G401 (cell line): Measurements from ENCODE around the gene AK1. TPM values are rescaled to one million over a fixed set of nuclear protein-coding genes. Genes with fewer than 3 reads are reported as not detected.
A peak's percentile ranks its signal among the peaks of the same experiment; 100 is the strongest.
"Not testable (repeated sequence)": the region's sequence is repeated elsewhere in the genome, so short reads cannot be mapped to it uniquely, and the experiment has no call there.

ENCODE experiments used
- DNase-seq: peaks from one replicate; pipeline ENCODE4 v3.0.0-alpha.2; 2015; ENCODE audit warnings: low spot score
- in situ Hi-C: cut with HindIII; loops from 2 replicates; pipeline ENCODE4 v1.10.0; 2016; ENCODE audit warnings: low sequenced_read_pairs, mixed read lengths
- total RNA-seq: library from RNA; depleted of rRNA; stranded (reverse); fragments of >200 nt; shearing (Covaris generic); gene quantifications from 2 replicates; pipeline ENCODE4 v1.2.3, GENCODE V29; 2014

AK1 gene
- total RNA-seq, 1 experiment from 2014 or later, result 46.4 TPM

GRCh38 chr9:127872369-127873222 lies 4.9 kb downstream of the AK1 start:
- in situ Hi-C loops, result no loop called here
- no peak for DNase-seq

- DNase-seq, result no peak
- in situ Hi-C loops, result no loop called here
These were observed 5.9 kb downstream of the AK1 start for GRCh38 chr9:127871531-127871930.

- in situ Hi-C loops, result no loop called here
- no peak for DNase-seq
These were observed 6.6 kb downstream of the AK1 start for GRCh38 chr9:127870887-127871286.

- DNase-seq, result not testable (repeated sequence)
These were observed 7.4 kb downstream of the AK1 start for GRCh38 chr9:127870153-127870491.

GRCh38 chr9:127869310-127870152 lies 7.9 kb downstream of the AK1 start:
- DNase-seq, result peak; percentile 81
- in situ Hi-C loops, result no loop called here

More at GRCh38 chr9:127870153-127870491, 7.4 kb downstream of the AK1 start:
- in situ Hi-C loops, result not testable (repeated sequence)

GRCh38 chr9:127868278-127868902 lies 9.1 kb downstream of the AK1 start:
- in situ Hi-C loops, result no loop called here

GRCh38 chr9:127867356-127868277 lies 9.9 kb downstream of the AK1 start:
- in situ Hi-C loops, result no loop called here
- DNase-seq, result peak; percentile 52

More at GRCh38 chr9:127868278-127868902, 9.1 kb downstream of the AK1 start:
- DNase-seq, result no peak

GRCh38 chr9:127866535-127866934 lies 10.9 kb downstream of the AK1 start:
- DNase-seq, result no peak
- in situ Hi-C loops, result no loop called here

GRCh38 chr9:127865645-127866464 lies 11.6 kb downstream of the AK1 start:
- in situ Hi-C loops, result no loop called here
- no peak for DNase-seq

GRCh38 chr9:127863191-127863621 lies 14.3 kb downstream of the AK1 start:
- DNase-seq, result no peak
- in situ Hi-C loops, result no loop called here

GRCh38 chr9:127862075-127863011 lies 15.1 kb downstream of the AK1 start:
- in situ Hi-C loops, result no loop called here
- DNase-seq, result no peak

GRCh38 chr9:127860779-127861178 lies 16.7 kb downstream of the AK1 start:
- DNase-seq, result no peak
- in situ Hi-C loops, result no loop called here

GRCh38 chr9:127860260-127860659 lies 17.2 kb downstream of the AK1 start:
- in situ Hi-C loops, result no loop called here
- no peak for DNase-seq

GRCh38 chr9:127858041-127858512 lies 19.4 kb downstream of the AK1 start:
- in situ Hi-C loops, result no loop called here
- no peak for DNase-seq

GRCh38 chr9:127857278-127857677 lies 20.2 kb downstream of the AK1 start:
- in situ Hi-C loops, result no loop called here
- DNase-seq, result no peak

- in situ Hi-C loops, result no loop called here
- no peak for DNase-seq
These were observed 20.8 kb downstream of the AK1 start for GRCh38 chr9:127856729-127857116.
